ENCODE results near the gene OR51E1. TPM values are rescaled to one million over a fixed set of nuclear protein-coding genes. Genes with fewer than 3 reads are reported as not detected.

Gene OR51E1
- total RNA-seq = 1 to 10 TPM in 2 of 4 donors, not detected in 2; 1.1 to 3.3 TPM

- no peak for TF ChIP-seq CTCF (IDR thresholded peaks at IDR 0.05; ENCODE audit: low read depth)
Measured at GRCh38 chr11:4643682-4644081, at the start of gene OR51E1. TSS of gene OR51E1 (plus strand) at chr11:4643982. CDS start at chr11:4652527, 8,545 bp downstream.

GRCh38 chr11:4605057-4605456, 38.7 kb upstream of the OR51E1 start:
- TF ChIP-seq CTCF (IDR thresholded peaks at IDR 0.05; ENCODE audit: low read depth) = no peak

- TF ChIP-seq CTCF (IDR thresholded peaks at IDR 0.05; ENCODE audit: low read depth) = no peak
Measured at GRCh38 chr11:4606231-4607015, 37.4 kb upstream of the OR51E1 start.

GRCh38 chr11:4607096-4607495, 36.7 kb upstream of the OR51E1 start:
- no peak for TF ChIP-seq CTCF (IDR thresholded peaks at IDR 0.05; ENCODE audit: low read depth)

GRCh38 chr11:4607781-4608666, 35.8 kb upstream of the OR51E1 start, which contains the start of gene TRIM68:
TSS of gene TRIM68 (minus strand) at chr11:4608231. CDS start at chr11:4605504, 2,727 bp downstream.
- no peak for TF ChIP-seq CTCF (IDR thresholded peaks at IDR 0.05; ENCODE audit: low read depth)

GRCh38 chr11:4610258-4610935, 33.4 kb upstream of the OR51E1 start:
- no peak for TF ChIP-seq CTCF (IDR thresholded peaks at IDR 0.05; ENCODE audit: low read depth)
